GM20000 (cell line): ENCODE data around the gene CLPTM1L.

ENCODE experiments used
- DNase-seq: peaks from one replicate; pipeline ENCODE4 v3.0.0; 2012; ENCODE audit warnings: low spot score
- TF ChIP-seq, protein P1 (sequence below): IDR thresholded peaks from 2 replicates; pipeline ENCODE4 v1.5.1; 2012; ENCODE audit warnings: mild to moderate bottlenecking, control low read depth; ENCODE audit errors: extremely low read depth, missing control alignments

The CLPTM1L gene

DNA sequence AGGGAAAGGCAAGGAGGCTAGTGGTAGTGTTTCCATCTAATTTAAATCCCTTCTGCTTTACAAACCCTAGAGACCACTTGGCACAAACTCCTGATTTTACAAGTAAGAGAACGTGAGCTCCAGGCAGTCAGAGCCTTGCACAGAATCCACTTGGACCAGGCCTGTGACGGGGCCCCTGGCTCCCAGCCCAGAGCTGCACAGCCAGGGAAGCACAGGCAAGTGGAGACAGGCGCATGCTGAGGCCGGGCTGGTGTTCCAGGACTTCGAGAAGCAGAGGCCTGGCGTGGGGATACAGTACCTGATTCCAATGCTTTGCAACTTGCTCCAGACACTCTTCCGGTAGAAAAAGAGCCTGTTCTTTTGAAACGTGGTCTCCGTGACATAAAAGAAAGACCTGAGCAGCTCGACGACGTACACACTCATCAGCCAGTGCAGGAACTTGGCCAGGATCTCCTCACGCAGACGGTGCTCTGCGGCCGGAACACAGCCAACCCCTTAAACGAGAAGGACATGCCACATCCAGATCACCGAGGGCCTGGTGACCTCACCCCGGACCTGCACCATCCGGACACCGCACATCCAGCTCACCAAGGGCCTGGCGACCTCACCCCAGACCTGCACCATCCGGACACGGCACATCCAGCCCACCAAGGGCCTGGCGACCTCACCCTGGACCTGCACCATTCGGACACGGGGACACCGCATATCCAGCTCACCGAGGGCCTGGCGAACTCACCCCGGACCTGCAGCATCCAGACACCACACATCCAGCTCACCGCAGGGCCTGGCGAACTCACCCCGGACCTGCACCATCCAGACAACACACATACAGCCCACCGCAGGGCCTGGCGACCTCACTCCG is 62.5 kb downstream of the CLPTM1L start:
- TF ChIP-seq, protein P1, sequence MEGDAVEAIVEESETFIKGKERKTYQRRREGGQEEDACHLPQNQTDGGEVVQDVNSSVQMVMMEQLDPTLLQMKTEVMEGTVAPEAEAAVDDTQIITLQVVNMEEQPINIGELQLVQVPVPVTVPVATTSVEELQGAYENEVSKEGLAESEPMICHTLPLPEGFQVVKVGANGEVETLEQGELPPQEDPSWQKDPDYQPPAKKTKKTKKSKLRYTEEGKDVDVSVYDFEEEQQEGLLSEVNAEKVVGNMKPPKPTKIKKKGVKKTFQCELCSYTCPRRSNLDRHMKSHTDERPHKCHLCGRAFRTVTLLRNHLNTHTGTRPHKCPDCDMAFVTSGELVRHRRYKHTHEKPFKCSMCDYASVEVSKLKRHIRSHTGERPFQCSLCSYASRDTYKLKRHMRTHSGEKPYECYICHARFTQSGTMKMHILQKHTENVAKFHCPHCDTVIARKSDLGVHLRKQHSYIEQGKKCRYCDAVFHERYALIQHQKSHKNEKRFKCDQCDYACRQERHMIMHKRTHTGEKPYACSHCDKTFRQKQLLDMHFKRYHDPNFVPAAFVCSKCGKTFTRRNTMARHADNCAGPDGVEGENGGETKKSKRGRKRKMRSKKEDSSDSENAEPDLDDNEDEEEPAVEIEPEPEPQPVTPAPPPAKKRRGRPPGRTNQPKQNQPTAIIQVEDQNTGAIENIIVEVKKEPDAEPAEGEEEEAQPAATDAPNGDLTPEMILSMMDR = no peak
- no peak for DNase-seq

DNA sequence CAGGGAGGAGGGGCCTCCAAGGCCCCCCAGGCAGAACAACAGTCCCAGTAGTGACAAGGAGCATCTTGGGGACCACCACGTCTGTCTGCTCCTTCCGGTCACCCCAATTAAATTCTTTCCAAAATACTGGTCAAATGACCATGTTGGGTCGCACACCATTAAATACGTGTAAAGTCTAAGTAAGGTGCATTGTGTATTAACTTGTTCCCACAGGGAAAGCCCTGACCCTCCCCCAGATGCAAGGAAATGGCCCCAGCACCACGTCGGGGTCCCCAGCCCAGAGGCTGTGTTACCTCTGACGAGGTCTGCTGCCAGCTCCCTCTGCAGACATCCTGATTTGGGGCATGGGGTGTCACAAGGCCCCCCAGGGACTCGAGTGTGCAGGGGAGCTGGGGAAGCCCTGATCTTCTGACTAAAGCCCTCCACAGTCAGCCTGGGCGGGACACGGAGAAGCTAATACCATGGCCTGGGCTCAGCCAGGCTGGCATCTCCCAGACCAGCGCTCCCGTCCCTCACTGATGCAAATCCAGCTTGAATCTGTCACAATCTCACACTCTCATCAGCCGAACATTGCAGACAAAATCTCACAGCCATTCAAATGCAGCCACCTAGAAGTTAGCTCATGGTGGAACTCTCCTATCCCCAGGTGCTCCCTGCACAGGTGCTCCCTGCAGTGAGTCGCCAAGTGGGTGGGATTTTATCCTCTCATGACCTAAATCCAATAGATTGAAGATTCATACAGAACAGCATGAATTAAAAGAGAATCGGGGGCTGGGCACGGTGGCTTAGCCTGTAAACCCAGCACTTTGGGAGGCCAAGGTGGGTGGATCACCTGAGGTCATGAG is 63.6 kb downstream of the CLPTM1L start:
- TF ChIP-seq, protein P1 = no peak
- DNase-seq = no peak

DNA sequence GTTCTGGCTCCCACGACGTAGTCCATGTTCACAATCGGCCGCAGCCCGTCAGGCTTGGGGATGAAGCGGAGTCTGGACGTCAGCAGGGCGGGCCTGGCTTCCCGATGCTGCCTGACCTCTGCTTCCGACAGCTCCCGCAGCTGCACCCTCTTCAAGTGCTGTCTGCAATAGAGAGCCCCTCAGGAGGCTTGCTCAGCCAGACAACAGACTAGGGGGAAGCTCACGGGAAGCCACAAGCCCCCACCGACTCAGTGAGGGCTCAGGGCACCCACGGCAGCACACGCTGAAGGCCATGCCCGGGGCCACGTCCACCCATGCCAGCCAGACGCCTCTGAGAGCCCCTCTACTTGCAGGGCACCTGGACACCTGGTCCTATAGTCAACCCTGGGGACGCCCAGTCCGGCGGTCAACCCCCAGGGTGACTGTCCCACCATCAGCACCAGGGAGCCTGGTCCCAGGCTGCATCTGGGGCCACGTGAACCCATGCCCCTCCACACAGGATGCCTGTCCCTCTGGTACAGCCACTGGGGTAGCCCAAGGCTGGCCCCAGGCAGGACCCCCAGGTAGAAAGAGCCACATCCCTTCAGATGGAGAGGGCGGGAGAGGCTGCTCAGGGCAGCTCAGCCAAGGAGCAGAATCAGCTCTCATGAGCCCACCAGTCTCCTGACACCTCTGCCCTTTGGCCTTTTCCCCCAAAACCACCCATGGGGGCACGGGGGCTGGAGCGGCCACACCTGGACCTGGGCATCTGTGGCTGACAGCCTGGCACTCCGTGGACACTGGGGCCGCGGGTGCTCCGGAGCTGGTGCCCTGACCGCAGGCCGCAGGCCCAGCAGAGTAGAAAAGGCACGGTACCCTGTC is 64.5 kb downstream of the CLPTM1L start:
- TF ChIP-seq, protein P1 = no peak
- DNase-seq = no peak

DNA sequence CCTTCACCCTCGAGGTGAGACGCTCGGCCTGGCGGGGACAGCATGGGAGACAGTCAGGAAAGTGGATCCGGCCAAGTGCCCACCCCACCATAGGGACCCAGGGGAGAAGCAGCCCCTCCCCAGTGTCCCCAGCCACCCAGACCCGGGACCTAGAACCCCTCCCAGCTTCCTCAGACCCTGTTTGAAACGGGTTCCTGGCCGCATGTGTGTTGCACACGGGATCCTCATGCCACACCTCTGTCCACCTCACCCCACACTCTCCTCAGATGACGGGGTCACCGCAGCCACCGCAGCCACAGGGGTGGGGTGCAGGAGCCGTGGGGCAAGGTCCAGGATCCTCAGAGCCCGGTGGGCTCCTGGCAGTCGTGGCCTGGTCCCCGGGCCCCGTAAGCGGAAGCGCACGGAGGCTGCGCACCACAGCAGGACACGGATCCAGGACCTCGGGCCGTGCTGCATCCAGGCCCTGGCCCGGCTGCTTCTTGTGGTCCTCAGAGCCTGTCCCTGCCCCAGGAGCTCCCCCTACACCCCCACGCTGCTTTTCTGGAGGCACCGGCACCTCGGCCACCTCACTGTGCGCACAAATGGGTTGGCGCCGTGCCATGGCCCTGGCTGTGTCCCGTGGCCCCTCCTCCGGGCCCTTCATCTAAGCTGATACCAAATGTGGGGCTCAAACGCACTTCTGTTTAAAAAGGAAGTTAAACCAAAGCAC is 65.3 kb downstream of the CLPTM1L start:
- DNase-seq = no peak
- TF ChIP-seq, protein P1 = no peak

DNA sequence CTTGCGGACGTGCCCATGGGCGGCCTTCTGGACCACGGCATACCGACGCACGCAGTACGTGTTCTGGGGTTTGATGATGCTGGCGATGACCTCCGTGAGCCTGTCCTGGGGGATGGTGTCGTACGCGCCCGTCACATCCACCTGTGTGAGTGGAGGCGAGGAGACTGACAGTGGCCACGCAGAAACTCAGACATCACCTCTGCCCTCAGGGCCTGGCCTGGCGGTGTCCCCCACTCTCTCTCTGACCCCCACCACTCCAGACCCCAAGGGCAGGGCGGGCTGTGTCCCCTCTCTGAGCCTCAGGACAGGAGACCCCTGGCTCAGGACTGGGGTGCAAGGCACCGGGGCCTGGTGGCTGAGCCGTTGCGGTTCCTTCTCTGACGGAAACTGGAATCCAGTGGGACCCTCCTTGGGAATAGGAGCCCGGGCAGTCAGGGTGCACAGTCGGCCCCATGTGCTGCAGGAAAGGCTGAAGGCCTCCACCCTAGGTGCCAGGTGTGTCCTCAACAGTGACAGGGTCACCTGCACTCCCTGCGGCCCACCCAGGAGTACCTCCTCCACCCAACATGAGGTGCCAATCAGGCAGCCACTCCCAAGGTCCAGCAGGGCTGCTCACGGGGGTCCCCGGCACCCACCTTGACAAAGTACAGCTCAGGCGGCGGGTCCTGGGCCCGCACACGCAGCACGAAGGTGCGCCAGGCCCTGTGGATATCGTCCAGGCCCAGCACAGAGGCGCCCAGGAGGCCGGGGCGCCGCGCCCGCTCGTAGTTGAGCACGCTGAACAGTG is 66.0 kb downstream of the CLPTM1L start:
- TF ChIP-seq, protein P1 = no peak
- no peak for DNase-seq

DNA sequence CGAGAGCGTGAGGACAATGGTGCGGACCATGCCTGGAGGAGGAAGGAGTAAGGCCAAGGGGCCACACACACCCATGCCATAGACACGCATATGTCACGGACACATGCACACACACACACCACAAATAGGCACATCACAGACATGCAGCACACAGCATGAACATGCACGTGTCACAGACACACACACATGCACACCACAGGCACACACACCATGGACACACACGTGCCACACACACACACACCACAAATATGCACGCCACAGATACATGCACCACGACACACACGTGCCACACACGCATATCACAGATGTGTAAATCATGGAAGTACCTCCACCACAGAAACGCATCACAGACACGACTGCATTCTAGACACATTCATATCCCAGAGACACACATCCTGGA is 66.7 kb downstream of the CLPTM1L start:
- DNase-seq = no peak
- TF ChIP-seq, protein P1 = no peak
